ENCODE data around the gene OCEL1. TPM values are rescaled to one million over a fixed set of nuclear protein-coding genes. Genes with fewer than 3 reads are reported as not detected.
"Not testable (repeated sequence)": the region's sequence is repeated elsewhere in the genome, so short reads cannot be mapped to it uniquely, and the experiment has no call there.

The OCEL1 gene
- total and polyA plus RNA-seq, 3 donors from 2014 or later: 6.6 to 17.5 (median 13.9) TPM

DNA sequence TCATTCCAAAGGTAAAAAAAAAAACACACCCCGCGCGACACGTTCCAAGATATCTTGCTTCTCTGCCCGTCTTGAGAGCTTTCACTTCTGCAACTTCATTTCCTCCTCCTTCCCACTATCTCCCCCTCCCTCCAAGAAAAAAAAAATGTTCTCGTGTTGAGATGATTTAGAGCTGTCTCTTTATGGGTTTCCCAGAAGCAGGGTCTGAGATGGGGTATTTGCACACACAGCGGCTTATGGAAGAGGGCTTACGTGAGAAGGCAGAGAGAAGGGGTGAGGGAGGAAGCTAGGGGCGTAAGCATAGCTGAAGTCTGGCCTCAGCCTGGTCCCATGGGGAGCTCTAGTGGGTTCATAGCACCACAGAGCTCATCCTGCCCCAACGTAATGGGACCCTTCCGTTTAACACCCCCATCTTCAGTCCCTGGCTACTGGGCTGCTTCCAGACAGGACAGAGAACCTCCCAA, 42.1 kb upstream of the OCEL1 start:
- Histone ChIP-seq H3K27ac (no peak overlapping the region), H3K4me3 (no peak overlapping the region), H3K27me3 (no peaks in the 10 kb centered on the region), H3K4me1 (no peaks in the 10 kb centered on the region), H3K9me3 (no peaks in the 10 kb centered on the region), H3K36me3 (ENCODE audit: low read depth, missing control alignments) (no peaks in the 10 kb centered on the region)
- intact Hi-C loops (cut with DNase I; ENCODE audit: low total_unique reads): no loop called here
- WGBS, 2 donors: 83 to 89% methylated on average over 11 of the region's 11 CpGs
- DNase-seq: no peak
- TF ChIP-seq, protein P1, sequence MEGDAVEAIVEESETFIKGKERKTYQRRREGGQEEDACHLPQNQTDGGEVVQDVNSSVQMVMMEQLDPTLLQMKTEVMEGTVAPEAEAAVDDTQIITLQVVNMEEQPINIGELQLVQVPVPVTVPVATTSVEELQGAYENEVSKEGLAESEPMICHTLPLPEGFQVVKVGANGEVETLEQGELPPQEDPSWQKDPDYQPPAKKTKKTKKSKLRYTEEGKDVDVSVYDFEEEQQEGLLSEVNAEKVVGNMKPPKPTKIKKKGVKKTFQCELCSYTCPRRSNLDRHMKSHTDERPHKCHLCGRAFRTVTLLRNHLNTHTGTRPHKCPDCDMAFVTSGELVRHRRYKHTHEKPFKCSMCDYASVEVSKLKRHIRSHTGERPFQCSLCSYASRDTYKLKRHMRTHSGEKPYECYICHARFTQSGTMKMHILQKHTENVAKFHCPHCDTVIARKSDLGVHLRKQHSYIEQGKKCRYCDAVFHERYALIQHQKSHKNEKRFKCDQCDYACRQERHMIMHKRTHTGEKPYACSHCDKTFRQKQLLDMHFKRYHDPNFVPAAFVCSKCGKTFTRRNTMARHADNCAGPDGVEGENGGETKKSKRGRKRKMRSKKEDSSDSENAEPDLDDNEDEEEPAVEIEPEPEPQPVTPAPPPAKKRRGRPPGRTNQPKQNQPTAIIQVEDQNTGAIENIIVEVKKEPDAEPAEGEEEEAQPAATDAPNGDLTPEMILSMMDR (IDR thresholded peaks at IDR 0.05): no peak
- no peak for TF ChIP-seq POLR2A (IDR thresholded peaks at IDR 0.05)

DNA sequence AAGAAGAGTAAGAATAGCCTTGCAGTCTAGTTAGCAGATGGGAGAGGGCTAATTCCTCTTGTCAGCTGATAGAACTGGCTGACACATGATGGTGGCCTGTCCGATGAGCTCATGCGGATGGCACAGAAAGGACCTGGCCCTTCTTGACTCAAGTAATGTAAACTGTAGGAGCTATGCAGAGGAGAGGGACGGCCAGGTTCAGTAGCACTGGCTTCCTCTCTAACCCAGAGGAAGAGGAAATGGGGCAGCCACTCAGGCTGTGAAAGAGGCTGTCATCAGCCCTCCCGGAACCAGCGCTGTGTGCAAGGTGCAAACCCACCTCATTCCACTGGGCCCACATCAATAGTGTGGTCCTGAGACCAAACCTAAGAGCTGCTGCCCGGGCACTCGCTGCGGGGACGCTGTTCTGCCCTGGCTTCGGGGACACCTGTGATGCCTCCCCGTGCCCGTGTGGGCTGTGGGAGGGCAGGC, 41.6 kb upstream of the OCEL1 start:
- 84 to 96% methylated on average over 5 to 11 of the region's 12 CpGs for WGBS, 2 donors
- H3K27me3 ChIP-seq: no peaks in the 10 kb centered on the region
- intact Hi-C loops (cut with DNase I; ENCODE audit: low total_unique reads): no loop called here
- H3K36me3 ChIP-seq (ENCODE audit: low read depth, missing control alignments): no peaks in the 10 kb centered on the region
- TF ChIP-seq, protein P1 (IDR thresholded peaks at IDR 0.05): no peak
- TF ChIP-seq POLR2A (IDR thresholded peaks at IDR 0.05): no peak
- no peak overlapping the region for H3K4me3 ChIP-seq
- no peaks in the 10 kb centered on the region for H3K9me3 ChIP-seq
- no peaks in the 10 kb centered on the region for H3K4me1 ChIP-seq
- no peak overlapping the region for H3K27ac ChIP-seq
- DNase-seq: no peak

DNA sequence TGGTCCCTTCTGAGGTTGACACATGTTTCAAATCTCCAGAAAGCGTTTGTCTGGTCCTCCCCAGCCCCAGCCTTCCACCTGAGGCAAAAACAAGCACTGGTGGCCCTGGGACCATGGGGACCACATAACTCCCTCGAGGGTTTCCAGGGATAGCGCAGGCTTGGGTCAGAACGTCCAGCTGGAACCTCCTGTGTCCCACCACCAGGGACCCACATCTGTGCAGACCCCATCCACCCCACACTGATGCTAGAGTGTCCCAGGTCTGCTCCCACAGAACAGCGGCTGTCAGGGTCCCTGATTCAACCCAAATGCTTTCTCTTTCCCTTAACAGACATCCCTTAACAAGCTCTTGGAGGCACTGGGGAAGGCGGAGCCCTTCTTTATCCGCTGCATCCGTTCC, 40.4 kb upstream of the OCEL1 start:
- WGBS, 2 donors: 72 to 90% methylated on average over 6 to 8 of the region's 8 CpGs
- Histone ChIP-seq H3K36me3 (ENCODE audit: low read depth, missing control alignments) (no peaks in the 10 kb centered on the region), H3K4me1 (no peaks in the 10 kb centered on the region), H3K27me3 (no peaks in the 10 kb centered on the region), H3K27ac (no peak overlapping the region), H3K9me3 (no peaks in the 10 kb centered on the region), H3K4me3 (no peak overlapping the region)
- DNase-seq: no peak
- TF ChIP-seq, protein P1 (IDR thresholded peaks at IDR 0.05): no peak
- no peak for TF ChIP-seq POLR2A (IDR thresholded peaks at IDR 0.05)
- intact Hi-C loops (cut with DNase I; ENCODE audit: low total_unique reads): no loop called here

DNA sequence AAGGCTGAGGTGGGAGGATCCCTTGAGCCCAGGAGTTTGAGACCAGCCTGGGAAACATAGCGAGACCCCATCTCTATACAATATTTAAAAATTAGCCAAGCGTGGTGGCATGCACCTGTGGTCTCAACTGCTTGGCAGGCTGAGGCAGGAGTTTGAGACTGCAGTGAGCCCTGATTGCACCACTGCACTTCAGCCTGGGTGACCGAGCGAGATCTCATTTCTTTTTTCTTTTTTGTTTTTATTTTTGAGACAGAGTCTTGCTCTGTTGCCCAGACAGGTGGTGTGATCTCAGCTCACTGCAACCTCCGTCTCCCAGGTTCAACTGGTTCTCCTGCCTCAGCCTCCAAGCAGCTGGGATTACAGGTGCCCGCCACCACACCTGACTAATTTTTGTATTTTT, 34.3 kb upstream of the OCEL1 start:
- H3K9me3 ChIP-seq; intact Hi-C loops (cut with DNase I; ENCODE audit: low total_unique reads); H3K4me3 ChIP-seq; H3K27me3 ChIP-seq; H3K4me1 ChIP-seq; H3K27ac ChIP-seq; H3K36me3 ChIP-seq (ENCODE audit: low read depth, missing control alignments); DNase-seq: not testable (repeated sequence)
- WGBS, 2 donors: 86 to 96% methylated on average over 6 of the region's 6 CpGs

DNA sequence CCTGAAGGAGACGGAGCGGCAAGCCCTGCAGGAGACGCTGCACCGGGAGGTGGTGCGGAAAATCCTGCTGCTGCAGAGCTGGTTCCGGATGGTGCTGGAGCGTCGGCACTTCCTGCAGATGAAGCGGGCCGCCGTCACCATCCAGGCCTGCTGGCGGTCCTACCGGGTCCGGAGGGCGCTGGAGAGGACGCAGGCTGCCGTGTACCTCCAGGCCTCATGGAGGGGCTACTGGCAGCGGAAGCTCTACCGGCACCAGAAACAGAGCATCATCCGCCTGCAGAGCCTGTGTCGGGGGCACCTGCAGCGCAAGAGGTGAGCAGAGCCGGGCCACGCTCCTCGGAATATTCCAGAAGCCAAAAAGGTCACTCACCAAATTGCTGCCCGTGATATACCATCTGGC, 33.3 kb upstream of the OCEL1 start:
- no peak overlapping the region for H3K4me3 ChIP-seq
- DNase-seq: no peak
- H3K36me3 ChIP-seq (ENCODE audit: low read depth, missing control alignments): no peaks in the 10 kb centered on the region
- TF ChIP-seq, protein P1 (IDR thresholded peaks at IDR 0.05): no peak
- no peak for TF ChIP-seq POLR2A (IDR thresholded peaks at IDR 0.05)
- H3K27ac ChIP-seq: no peak overlapping the region
- H3K4me1 ChIP-seq: no peaks in the 10 kb centered on the region
- intact Hi-C loops (cut with DNase I; ENCODE audit: low total_unique reads): no loop called here
- no peaks in the 10 kb centered on the region for H3K27me3 ChIP-seq
- WGBS, 2 donors: 95 to 96% methylated on average over 22 to 26 of the region's 26 CpGs
- no peaks in the 10 kb centered on the region for H3K9me3 ChIP-seq
